Endothelial cell of umbilical vein (primary cell): Measurements from ENCODE around the gene PIEZO2. TPM values are rescaled to one million over a fixed set of nuclear protein-coding genes. Genes with fewer than 3 reads are reported as not detected.

ENCODE experiments used
- BruUV-seq: library from RNA; stranded (reverse); fragments of 400-500 nt; replicated peaks from 2 replicates; lab custom pipeline; 2021; lab: Mats Ljungman, UMichigan
- CTCF ChIA-PET: fragments of 300-600, 350-600 bp; sonication (Branson Sonifier 250); formaldehyde crosslinking; loops from one replicate; lab custom pipeline; 2021; ENCODE audit warnings: antibody characterized with exemption, inconsistent platforms; lab: Charles Lee
- POLR2A ChIA-PET: fragments of 300-600, 350-600 bp; sonication (Branson Sonifier 250); formaldehyde crosslinking; loops from one replicate; lab custom pipeline; 2021; ENCODE audit warnings: antibody characterized with exemption, inconsistent platforms; lab: Charles Lee
- DNase-seq: peaks from one replicate; pipeline ENCODE4 v3.0.0-alpha.2; 2011; ENCODE audit warnings: low read depth, low spot score
- FAIRE-seq: peaks from 2 replicates; lab custom pipeline; 2011; peaks lifted over from hg19 to GRCh38; lab: Jason Lieb, UNC
- H2AFZ ChIP-seq: 2 replicates; pipeline ENCODE4 v1.6.0; 2012; ENCODE audit warnings: low read depth, low read length, control low read depth, inconsistent platforms
- H3K27ac ChIP-seq: 2 replicates; pipeline ENCODE4 v1.5.1; 2011; ENCODE audit warnings: low read depth, mild to moderate bottlenecking, control low read depth, low read length, moderate library complexity; ENCODE audit not compliant: insufficient read depth
- H3K27me3 ChIP-seq, 2 experiments: 2 replicates each; pipeline versions ENCODE4 v1.6.0 to v1.6.1; 2011; ENCODE audit warnings: low read length in 2 of 2, mixed read lengths in 1 of 2; ENCODE audit not compliant: control insufficient read depth in 2 of 2, insufficient read depth in 2 of 2
- H3K36me3 ChIP-seq, 2 experiments: 2 replicates in 1 of 2; 3 replicates in 1 of 2; pipeline ENCODE4 v1.5.1; 2011; ENCODE audit warnings: low read length in 2 of 2, mild to moderate bottlenecking in 1 of 2, moderate library complexity in 1 of 2; ENCODE audit not compliant: control insufficient read depth in 2 of 2, insufficient read depth in 2 of 2; ENCODE audit errors: extremely low read depth in 1 of 2
- H3K4me1 ChIP-seq: 3 replicates; pipeline ENCODE4 v1.5.1; 2011; ENCODE audit warnings: mild to moderate bottlenecking, low read length; ENCODE audit not compliant: control insufficient read depth, insufficient read depth; ENCODE audit errors: extremely low read depth
- H3K4me2 ChIP-seq: 2 replicates; pipeline ENCODE4 v1.6.1; 2011; ENCODE audit warnings: low read length, control low read depth, mixed read lengths; ENCODE audit not compliant: insufficient read depth
- H3K4me3 ChIP-seq, 3 experiments: fragments of 200-600 bp in 1 of 3; sonication (generic), shearing (Covaris generic) in 1 of 3; replicated peaks in 1 of 3; 2 replicates each; pipeline ENCODE4 v1.5.1; 2011 to 2016; ENCODE audit warnings: control low read depth in 3 of 3, low read length in 3 of 3, mild to moderate bottlenecking in 2 of 3, inconsistent platforms in 1 of 3, low read depth in 1 of 3, moderate library complexity in 1 of 3; ENCODE audit not compliant: insufficient read depth in 1 of 3
- H3K79me2 ChIP-seq: 2 replicates; pipeline ENCODE4 v1.6.0; 2012; ENCODE audit warnings: low read length, inconsistent platforms; ENCODE audit not compliant: control insufficient read depth, insufficient read depth
- H3K9ac ChIP-seq: replicated peaks from 2 replicates; pipeline ENCODE3; 2011; ENCODE audit warnings: low read length, control low read depth; ENCODE audit not compliant: insufficient read depth; ENCODE audit errors: extremely low read depth
- H3K9me1 ChIP-seq: replicated peaks from 3 replicates; pipeline ENCODE4 v1.6.0; 2011; ENCODE audit warnings: mild to moderate bottlenecking, low read length; ENCODE audit not compliant: control insufficient read depth, insufficient read depth; ENCODE audit errors: extremely low read depth
- H3K9me3 ChIP-seq: replicated peaks from 2 replicates; pipeline ENCODE4 v1.5.1; 2012; ENCODE audit warnings: low read length, inconsistent platforms; ENCODE audit not compliant: control insufficient read depth, insufficient read depth
- H4K20me1 ChIP-seq: replicated peaks from 2 replicates; pipeline ENCODE3; 2011; ENCODE audit warnings: mild to moderate bottlenecking, low read length; ENCODE audit not compliant: control insufficient read depth, insufficient read depth; ENCODE audit errors: extremely low read depth
- FOS ChIP-seq: IDR thresholded peaks from 2 replicates; pipeline ENCODE4 v1.6.1; 2011; ENCODE audit warnings: mild to moderate bottlenecking, low read length, moderate library complexity, borderline replicate concordance; ENCODE audit not compliant: insufficient read depth
- GATA2 ChIP-seq: IDR thresholded peaks from 2 replicates; pipeline ENCODE4 v1.7.0; 2011; ENCODE audit warnings: low read depth, mild to moderate bottlenecking, moderate library complexity, mixed read lengths, low read length; ENCODE audit not compliant: insufficient read length, insufficient read depth
- POLR2A ChIP-seq: IDR thresholded peaks from 2 replicates; pipeline ENCODE4 v1.6.1; 2012; ENCODE audit warnings: low read depth, mild to moderate bottlenecking, control low read depth, low read length
- POLR2AphosphoS5 ChIP-seq: IDR thresholded peaks from 2 replicates; pipeline ENCODE4 v1.6.1; 2012; ENCODE audit warnings: low read depth, mild to moderate bottlenecking, control low read depth, low read length, moderate library complexity; ENCODE audit not compliant: insufficient read depth
- dilution Hi-C: fragments of 300-500 bp; cut with MboI; formaldehyde crosslinking; loops from one replicate; pipeline ENCODE4 v1.15.0; 2019; ENCODE audit warnings: low sequenced_read_pairs; ENCODE audit not compliant: extremely low pct_ligation_motif_present
- intact Hi-C: fragments of 100-400 bp; cut with micrococcal nuclease; formaldehyde crosslinking; loops from one replicate; pipeline ENCODE4 v1.10.0; 2022
- polyA plus RNA-seq, 4 experiments: library from polyadenylated mRNA; depleted of rRNA in 3 of 4; stranded (reverse) in 3 of 4; unstranded in 1 of 4; fragments of >200 nt; gene quantifications; 2 replicates each; pipeline versions ENCODE4 v1.2.1 to v1.2.3, GENCODE V29; 2011 to 2012; ENCODE audit warnings: missing spikeins in 1 of 4
- total RNA-seq: library from RNA; stranded (reverse); gene quantifications from 2 replicates; pipeline ENCODE4 v1.2.3, GENCODE V29; 2021
- TF ChIP-seq, protein P1 (sequence below), 2 donors: IDR thresholded peaks; 1 replicate in 1 of 2; 2 replicates in 1 of 2; pipeline ENCODE4 v1.5.1; 2011; ENCODE audit warnings: low read length in 2 of 2, mild to moderate bottlenecking in 2 of 2, moderate library complexity in 2 of 2, control low read depth in 1 of 2, inconsistent platforms in 1 of 2, low read depth in 1 of 2; ENCODE audit not compliant: insufficient read depth in 1 of 2; ENCODE audit errors: extremely low read depth in 1 of 2
- TF ChIP-seq, protein P2 (sequence below): IDR thresholded peaks from 2 replicates; pipeline ENCODE4 v1.6.1; 2011; ENCODE audit not compliant: insufficient read depth, insufficient read length

PIEZO2 gene
- total and polyA plus RNA-seq, 2 donors (not counting 3 experiments of a cell fraction or from before 2014, with no cell fraction given) = 1.7 to 11.2 TPM

DNA sequence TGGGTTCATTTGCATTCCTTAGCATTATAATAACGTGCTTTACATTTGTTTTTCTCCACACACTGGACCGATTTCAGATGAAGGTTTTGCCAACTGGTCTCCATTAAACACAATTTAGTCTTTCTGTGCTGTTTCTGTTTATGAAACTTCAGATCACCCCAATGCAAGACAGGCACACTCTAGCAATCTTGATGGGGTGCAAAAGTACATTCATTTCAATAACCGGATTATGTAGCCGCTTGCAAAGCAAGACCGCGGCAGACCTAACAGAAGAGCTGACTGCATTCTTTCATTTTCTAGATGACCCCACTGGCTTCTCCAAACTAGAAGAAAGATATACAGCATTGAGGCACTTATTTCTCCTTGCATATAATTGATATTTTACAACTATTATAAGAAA, 301.5 kb downstream of the PIEZO2 start:
- Histone ChIP-seq H3K4me1 (peaks cover 10% of the 10 kb centered on the region), H3K79me2 (no peaks in the 10 kb centered on the region), H3K27ac (no peak overlapping the region), H3K9ac (no peak overlapping the region), H2AFZ (no peak overlapping the region), H3K4me2 (no peak overlapping the region), H3K9me1 (no peaks in the 10 kb centered on the region), H3K27me3 (no peaks in the 10 kb centered on the region), H3K9me3 (no peaks in the 10 kb centered on the region), H3K4me3 (no peak overlapping the region), H3K36me3 (no peaks in the 10 kb centered on the region), H4K20me1 (no peaks in the 10 kb centered on the region)
- DNase-seq (no peak), FAIRE-seq (no peak)
- intact Hi-C loops = no loop called here
- POLR2A ChIA-PET = no interaction called here
- no TSS peak for BruUV-seq
- TF ChIP-seq, protein P1, sequence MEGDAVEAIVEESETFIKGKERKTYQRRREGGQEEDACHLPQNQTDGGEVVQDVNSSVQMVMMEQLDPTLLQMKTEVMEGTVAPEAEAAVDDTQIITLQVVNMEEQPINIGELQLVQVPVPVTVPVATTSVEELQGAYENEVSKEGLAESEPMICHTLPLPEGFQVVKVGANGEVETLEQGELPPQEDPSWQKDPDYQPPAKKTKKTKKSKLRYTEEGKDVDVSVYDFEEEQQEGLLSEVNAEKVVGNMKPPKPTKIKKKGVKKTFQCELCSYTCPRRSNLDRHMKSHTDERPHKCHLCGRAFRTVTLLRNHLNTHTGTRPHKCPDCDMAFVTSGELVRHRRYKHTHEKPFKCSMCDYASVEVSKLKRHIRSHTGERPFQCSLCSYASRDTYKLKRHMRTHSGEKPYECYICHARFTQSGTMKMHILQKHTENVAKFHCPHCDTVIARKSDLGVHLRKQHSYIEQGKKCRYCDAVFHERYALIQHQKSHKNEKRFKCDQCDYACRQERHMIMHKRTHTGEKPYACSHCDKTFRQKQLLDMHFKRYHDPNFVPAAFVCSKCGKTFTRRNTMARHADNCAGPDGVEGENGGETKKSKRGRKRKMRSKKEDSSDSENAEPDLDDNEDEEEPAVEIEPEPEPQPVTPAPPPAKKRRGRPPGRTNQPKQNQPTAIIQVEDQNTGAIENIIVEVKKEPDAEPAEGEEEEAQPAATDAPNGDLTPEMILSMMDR (IDR thresholded peaks at IDR 0.05; ENCODE audit: extremely low read depth in 1 of 2, insufficient read depth in 1 of 2, low read depth in 1 of 2, low read length in 2 of 2) = no peak
- TF ChIP-seq, protein P2, sequence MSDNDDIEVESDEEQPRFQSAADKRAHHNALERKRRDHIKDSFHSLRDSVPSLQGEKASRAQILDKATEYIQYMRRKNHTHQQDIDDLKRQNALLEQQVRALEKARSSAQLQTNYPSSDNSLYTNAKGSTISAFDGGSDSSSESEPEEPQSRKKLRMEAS = no peak
- TF ChIP-seq FOS (no peak), POLR2AphosphoS5 (no peak), GATA2 (no peak), POLR2A (no peak)
- CTCF ChIA-PET = interaction anchor here (1.1 to 7.9 kb wide), 2 partner anchors 192 to 306 kb away, joined by 4 to 320 read pairs; no protein-coding TSS in a partner anchor
- dilution Hi-C loops = no loop called here
